ENCODE measurements around the gene VSNL1. TPM values are rescaled to one million over a fixed set of nuclear protein-coding genes. Genes with fewer than 3 reads are reported as not detected.
A peak's percentile ranks its signal among the peaks of the same experiment; 100 is the strongest.

VSNL1 gene
- total RNA-seq, 1 donor from 2014 or later, result 94.4 TPM

DNA sequence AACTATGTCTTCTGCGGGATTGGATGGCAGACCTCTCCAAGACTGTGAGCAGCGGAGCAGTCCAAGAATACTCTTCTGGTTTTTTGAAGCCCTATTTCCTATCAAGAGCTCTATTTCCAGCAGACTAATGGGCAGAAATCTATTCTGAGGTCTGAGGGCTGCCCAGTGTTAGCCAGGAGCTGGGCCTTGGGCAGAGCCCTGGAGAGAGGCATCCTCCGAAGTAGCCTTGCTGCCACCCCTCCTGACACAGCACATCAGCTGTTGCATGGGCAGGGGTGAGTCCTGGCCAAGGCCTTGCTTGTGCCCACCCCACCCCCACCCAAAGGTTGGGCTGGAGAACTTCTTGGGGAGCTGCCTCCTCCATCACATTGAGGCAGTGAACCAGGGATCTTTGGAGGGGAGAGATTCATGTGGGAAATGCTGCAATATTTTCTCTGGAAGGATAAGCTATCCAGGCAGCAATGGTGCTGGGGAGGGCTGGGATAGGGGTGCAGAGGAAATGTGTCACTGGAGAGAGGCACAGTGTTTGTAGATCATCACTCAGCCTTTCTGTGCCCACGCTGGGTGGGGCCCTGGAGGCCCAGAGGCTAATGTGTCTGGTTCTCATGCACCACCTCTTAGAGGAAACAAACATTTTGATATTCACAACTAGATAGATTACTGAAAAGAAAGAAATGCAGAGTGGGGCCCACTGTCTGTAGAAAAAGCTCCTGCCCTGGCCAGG, 104.7 kb downstream of the VSNL1 start:
- Histone ChIP-seq H3K4me1 (no peaks in the 10 kb centered on the region), H3K9ac (no peak overlapping the region), H3K27ac (peak overlapping the region; percentile 67), H3K79me2 (ENCODE audit: low read depth) (peaks cover 8% of the 10 kb centered on the region), H3K4me3 (no peak overlapping the region), H3K27me3 (no peaks in the 10 kb centered on the region), H4K20me1 (ENCODE audit: low read depth) (peaks cover 14% of the 10 kb centered on the region), H3K4me2 (no peak overlapping the region), H3F3A (ENCODE audit: low read depth) (peaks cover 6% of the 10 kb centered on the region), H2AFZ (replicated peaks) (no peak overlapping the region), H3K9me3 (ENCODE audit: low read depth) (no peaks in the 10 kb centered on the region), H3K36me3 (no peaks in the 10 kb centered on the region)
- H3K27ac Mint-ChIP-seq, result no peak overlapping the region
- no peaks in the 10 kb centered on the region for H3K36me3 Mint-ChIP-seq
- H3K27me3 Mint-ChIP-seq (ENCODE audit: insufficient read depth, low read depth), result peaks cover 2% of the 10 kb centered on the region
- TF ChIP-seq, protein P1, sequence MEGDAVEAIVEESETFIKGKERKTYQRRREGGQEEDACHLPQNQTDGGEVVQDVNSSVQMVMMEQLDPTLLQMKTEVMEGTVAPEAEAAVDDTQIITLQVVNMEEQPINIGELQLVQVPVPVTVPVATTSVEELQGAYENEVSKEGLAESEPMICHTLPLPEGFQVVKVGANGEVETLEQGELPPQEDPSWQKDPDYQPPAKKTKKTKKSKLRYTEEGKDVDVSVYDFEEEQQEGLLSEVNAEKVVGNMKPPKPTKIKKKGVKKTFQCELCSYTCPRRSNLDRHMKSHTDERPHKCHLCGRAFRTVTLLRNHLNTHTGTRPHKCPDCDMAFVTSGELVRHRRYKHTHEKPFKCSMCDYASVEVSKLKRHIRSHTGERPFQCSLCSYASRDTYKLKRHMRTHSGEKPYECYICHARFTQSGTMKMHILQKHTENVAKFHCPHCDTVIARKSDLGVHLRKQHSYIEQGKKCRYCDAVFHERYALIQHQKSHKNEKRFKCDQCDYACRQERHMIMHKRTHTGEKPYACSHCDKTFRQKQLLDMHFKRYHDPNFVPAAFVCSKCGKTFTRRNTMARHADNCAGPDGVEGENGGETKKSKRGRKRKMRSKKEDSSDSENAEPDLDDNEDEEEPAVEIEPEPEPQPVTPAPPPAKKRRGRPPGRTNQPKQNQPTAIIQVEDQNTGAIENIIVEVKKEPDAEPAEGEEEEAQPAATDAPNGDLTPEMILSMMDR (IDR thresholded peaks at IDR 0.05), result no peak
- TF ChIP-seq EZH2phosphoT487 (IDR thresholded peaks at IDR 0.05) (no peak), EZH2 (IDR thresholded peaks at IDR 0.05) (no peak)
- no peak overlapping the region for H3K4me3 Mint-ChIP-seq
- no peak for DNase-seq (ENCODE audit: low spot score)
- H3K4me1 Mint-ChIP-seq, result no peaks in the 10 kb centered on the region
- H3K9me3 Mint-ChIP-seq, result no peaks in the 10 kb centered on the region

DNA sequence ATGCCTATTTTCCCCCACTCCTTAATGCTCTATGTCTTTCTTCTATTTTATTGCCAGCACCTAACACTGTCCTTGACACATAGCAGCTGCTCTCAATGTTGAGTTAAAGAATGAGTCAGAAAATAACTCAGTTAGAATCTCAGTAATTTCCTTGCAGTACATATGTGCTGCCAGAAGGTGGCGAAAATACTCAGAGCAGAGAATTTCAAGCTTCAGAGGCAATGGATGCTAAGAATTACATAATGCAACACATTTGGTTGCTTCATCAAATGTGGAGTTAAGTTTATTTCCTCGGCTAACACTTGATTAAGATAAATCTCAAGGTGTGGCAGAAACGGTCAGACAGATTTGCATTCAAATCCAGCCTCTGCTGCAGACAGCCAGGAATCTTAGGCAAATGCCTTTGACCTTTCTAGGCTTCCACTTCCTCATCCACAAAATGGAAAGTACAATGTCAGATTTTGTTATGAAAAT, 105.6 kb downstream of the VSNL1 start:
- Histone ChIP-seq H3K27me3 (no peaks in the 10 kb centered on the region), H3K79me2 (ENCODE audit: low read depth) (peaks cover 8% of the 10 kb centered on the region), H3K4me1 (no peaks in the 10 kb centered on the region), H3F3A (ENCODE audit: low read depth) (peaks cover 6% of the 10 kb centered on the region), H3K9ac (no peak overlapping the region), H2AFZ (replicated peaks) (no peak overlapping the region), H3K4me3 (no peak overlapping the region), H3K36me3 (no peaks in the 10 kb centered on the region), H3K27ac (peak overlapping the region; percentile 67), H3K9me3 (ENCODE audit: low read depth) (no peaks in the 10 kb centered on the region), H3K4me2 (no peak overlapping the region), H4K20me1 (ENCODE audit: low read depth) (peaks cover 14% of the 10 kb centered on the region)
- Mint-ChIP-seq H3K36me3 (no peaks in the 10 kb centered on the region), H3K27ac (no peak overlapping the region), H3K9me3 (no peaks in the 10 kb centered on the region), H3K27me3 (ENCODE audit: insufficient read depth, low read depth) (peaks cover 2% of the 10 kb centered on the region), H3K4me1 (no peaks in the 10 kb centered on the region), H3K4me3 (no peak overlapping the region)
- peak; percentile 58 for DNase-seq (ENCODE audit: low spot score)
- TF ChIP-seq, protein P1 (IDR thresholded peaks at IDR 0.05), result peak; percentile 77
- TF ChIP-seq EZH2phosphoT487 (IDR thresholded peaks at IDR 0.05) (no peak), EZH2 (IDR thresholded peaks at IDR 0.05) (no peak)

DNA sequence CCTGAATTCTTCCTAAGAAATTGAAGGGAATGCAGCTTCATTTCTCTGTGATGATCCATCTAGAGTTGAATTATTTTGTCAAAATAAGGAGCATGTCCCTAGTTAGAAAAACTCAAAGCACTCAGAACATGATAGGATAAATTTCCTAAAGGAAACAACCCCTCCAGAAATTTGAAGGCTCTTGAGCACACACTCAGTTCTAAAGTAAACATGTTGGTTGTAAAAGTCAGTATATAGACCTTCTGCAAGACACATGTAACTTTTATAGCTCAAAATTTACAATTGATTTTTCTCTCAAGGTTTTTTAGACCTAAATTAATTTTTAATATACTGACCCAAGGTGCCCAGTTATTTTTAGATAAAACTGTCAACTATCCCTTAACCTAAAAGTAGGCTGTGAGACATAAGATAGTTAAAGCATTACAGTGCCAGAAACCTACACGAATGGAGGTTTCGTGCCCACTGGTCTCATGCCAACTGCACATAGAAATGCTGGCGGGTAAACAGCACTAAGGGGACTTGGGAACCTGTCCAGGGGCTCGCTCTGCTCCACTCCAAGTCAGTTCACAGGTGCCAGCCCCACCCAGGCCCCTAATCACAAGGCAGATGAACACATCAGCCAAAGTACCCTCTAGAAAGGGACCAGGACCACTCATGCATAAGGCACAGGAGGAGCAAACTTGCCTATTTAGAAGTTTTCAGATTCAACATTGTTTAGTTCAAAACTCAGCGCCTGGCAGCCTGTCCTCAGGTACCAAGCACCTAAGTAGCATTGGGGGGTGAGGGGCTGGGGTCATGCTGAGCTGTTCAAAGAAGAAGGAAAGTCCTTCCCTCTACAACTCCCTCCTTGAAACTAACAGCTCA, 106.6 kb downstream of the VSNL1 start:
- Mint-ChIP-seq H3K36me3 (no peaks in the 10 kb centered on the region), H3K27me3 (ENCODE audit: insufficient read depth, low read depth) (peaks cover 2% of the 10 kb centered on the region), H3K4me3 (no peak overlapping the region), H3K4me1 (no peaks in the 10 kb centered on the region), H3K9me3 (no peaks in the 10 kb centered on the region), H3K27ac (no peak overlapping the region)
- H3K27ac ChIP-seq, result no peak overlapping the region
- H2AFZ ChIP-seq (replicated peaks), result no peak overlapping the region
- no peak overlapping the region for H3K9ac ChIP-seq
- peaks cover 8% of the 10 kb centered on the region for H3K79me2 ChIP-seq (ENCODE audit: low read depth)
- no peak overlapping the region for H3K4me2 ChIP-seq
- no peak overlapping the region for H3K4me3 ChIP-seq
- H3K36me3 ChIP-seq, result no peaks in the 10 kb centered on the region
- peaks cover 4% of the 10 kb centered on the region for H3K4me1 ChIP-seq
- H4K20me1 ChIP-seq (ENCODE audit: low read depth), result peaks cover 14% of the 10 kb centered on the region
- peaks cover 6% of the 10 kb centered on the region for H3F3A ChIP-seq (ENCODE audit: low read depth)
- no peaks in the 10 kb centered on the region for H3K9me3 ChIP-seq (ENCODE audit: low read depth)
- DNase-seq (ENCODE audit: low spot score), result no peak
- H3K27me3 ChIP-seq, result no peaks in the 10 kb centered on the region
- TF ChIP-seq, protein P1 (IDR thresholded peaks at IDR 0.05), result no peak
- TF ChIP-seq EZH2 (IDR thresholded peaks at IDR 0.05) (no peak), EZH2phosphoT487 (IDR thresholded peaks at IDR 0.05) (no peak)
